Heart left ventricle (tissue), 13 donors: ENCODE measurements around the gene QDPR.

Source experiments
- POLR2A ChIP-seq, 2 donors: fragments of 450-650 bp; IDR thresholded peaks; one replicate each; pipeline ENCODE4 v1.6.1; 2017; ENCODE audit warnings: antibody characterized with exemption in 2 of 2, mild to moderate bottlenecking in 2 of 2, moderate library complexity in 2 of 2
- TF ChIP-seq, protein P1 (sequence below), 12 donors: fragments of 200-600 bp; sonication (generic) in 4 of 12; IDR thresholded peaks; one replicate each; pipeline versions ENCODE4 v1.5.0 to v1.8.0; 2018 to 2022; ENCODE audit warnings: antibody characterized with exemption in 12 of 12, mild to moderate bottlenecking in 5 of 12
- donor health status: ischemic (EF 13 %, LVEDD 7.1; RV severe dilation, severe dysfunction).
- donor health status: DM: no; HTN: yes; CAD: no.
- donor health status: DM: no; HTN: no; CAD: no.
- donor health status: ischemic (EF 25% LVEDD 6.9; RV normal size, moderate dysfunction).
- donor health status: ischemic (EF 25% LVEDD 5.7; RV mildly dilated, moderate dysfunction).
- donor health status: ischemic (EF 35%, LVEDD 5.7; RV mildly dilated, moderate dysfunction).
- donor health status: nonischemic (EF 11% LVEDD 7.7; RV severe dilation, severe dysfunction).
- donor health status: DM: yes; HTN: yes; CAD: no.
- donor health status: PGD.
- donor health status: ischemic (EF 29% LVEDD 5.4; RV normal size, mild dysfunction).
- donor health status: nonischemic (EF 23%, LVEDD 6.1; RV moderate dilation, normal function).

GRCh38 chr4:17489123-17489522 is 22.8 kb downstream of the QDPR start:
- TF ChIP-seq, protein P1, sequence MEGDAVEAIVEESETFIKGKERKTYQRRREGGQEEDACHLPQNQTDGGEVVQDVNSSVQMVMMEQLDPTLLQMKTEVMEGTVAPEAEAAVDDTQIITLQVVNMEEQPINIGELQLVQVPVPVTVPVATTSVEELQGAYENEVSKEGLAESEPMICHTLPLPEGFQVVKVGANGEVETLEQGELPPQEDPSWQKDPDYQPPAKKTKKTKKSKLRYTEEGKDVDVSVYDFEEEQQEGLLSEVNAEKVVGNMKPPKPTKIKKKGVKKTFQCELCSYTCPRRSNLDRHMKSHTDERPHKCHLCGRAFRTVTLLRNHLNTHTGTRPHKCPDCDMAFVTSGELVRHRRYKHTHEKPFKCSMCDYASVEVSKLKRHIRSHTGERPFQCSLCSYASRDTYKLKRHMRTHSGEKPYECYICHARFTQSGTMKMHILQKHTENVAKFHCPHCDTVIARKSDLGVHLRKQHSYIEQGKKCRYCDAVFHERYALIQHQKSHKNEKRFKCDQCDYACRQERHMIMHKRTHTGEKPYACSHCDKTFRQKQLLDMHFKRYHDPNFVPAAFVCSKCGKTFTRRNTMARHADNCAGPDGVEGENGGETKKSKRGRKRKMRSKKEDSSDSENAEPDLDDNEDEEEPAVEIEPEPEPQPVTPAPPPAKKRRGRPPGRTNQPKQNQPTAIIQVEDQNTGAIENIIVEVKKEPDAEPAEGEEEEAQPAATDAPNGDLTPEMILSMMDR (IDR thresholded peaks at IDR 0.05), result no peak
- TF ChIP-seq POLR2A (IDR thresholded peaks at IDR 0.05), result no peak
